ENCODE results near the gene OGFRL1.

OGFRL1 gene

GRCh38 chr6:71287926-71288227, 734 bp upstream of the OGFRL1 start:
- DNase-seq: no peak

GRCh38 chr6:71289039-71289801, 609 bp downstream of the OGFRL1 start:
- no peak for DNase-seq

- DNase-seq: no peak
Observed at GRCh38 chr6:71289802-71290175, 1.2 kb downstream of the OGFRL1 start.

GRCh38 chr6:71290611-71291010, 2.0 kb downstream of the OGFRL1 start:
- DNase-seq: no peak

GRCh38 chr6:71292001-71292400, 3.4 kb downstream of the OGFRL1 start:
- DNase-seq: no peak

- no peak for DNase-seq
Observed at GRCh38 chr6:71294121-71294523, 5.5 kb downstream of the OGFRL1 start.

- DNase-seq: no peak
Observed at GRCh38 chr6:71298459-71298858, 9.8 kb downstream of the OGFRL1 start.

GRCh38 chr6:71299541-71300470, 11.2 kb downstream of the OGFRL1 start:
- no peak for DNase-seq

GRCh38 chr6:71300561-71301168, 12.1 kb downstream of the OGFRL1 start:
- DNase-seq: no peak

- no peak for DNase-seq
Observed at GRCh38 chr6:71301546-71301945, 12.9 kb downstream of the OGFRL1 start.

GRCh38 chr6:71309656-71310055, 21.0 kb downstream of the OGFRL1 start:
- no peak for DNase-seq

- DNase-seq: no peak
Observed at GRCh38 chr6:71310261-71310660, 21.6 kb downstream of the OGFRL1 start.

- DNase-seq: no peak
Observed at GRCh38 chr6:71312089-71312488, 23.5 kb downstream of the OGFRL1 start.

GRCh38 chr6:71317441-71317840, 28.8 kb downstream of the OGFRL1 start:
- no peak for DNase-seq

GRCh38 chr6:71320041-71320440, 31.4 kb downstream of the OGFRL1 start:
- no peak for DNase-seq

- DNase-seq: no peak
Observed at GRCh38 chr6:71321314-71321713, 32.7 kb downstream of the OGFRL1 start.

GRCh38 chr6:71324194-71324785, 35.7 kb downstream of the OGFRL1 start:
- DNase-seq: no peak

GRCh38 chr6:71326611-71327010, 38.0 kb downstream of the OGFRL1 start:
- DNase-seq: no peak

GRCh38 chr6:71330501-71330900, 41.9 kb downstream of the OGFRL1 start:
- DNase-seq: no peak

GRCh38 chr6:71332012-71332411, 43.4 kb downstream of the OGFRL1 start:
- DNase-seq: no peak

- DNase-seq: no peak
Observed at GRCh38 chr6:71333050-71333449, 44.4 kb downstream of the OGFRL1 start.

- no peak for DNase-seq
Observed at GRCh38 chr6:71333697-71334096, 45.1 kb downstream of the OGFRL1 start.

GRCh38 chr6:71334768-71335167, 46.2 kb downstream of the OGFRL1 start:
- DNase-seq: no peak

- no peak for DNase-seq
Observed at GRCh38 chr6:71335544-71335943, 46.9 kb downstream of the OGFRL1 start.
